T-helper 1 cell treated with Interleukin-12 subunit alpha and Interleukin-12 subunit beta and Interleukin-4 antibody, amounts not matched to agents 30 ng/mL and 1 ng/mL, for 36 hours (primary cell): ENCODE data around the gene APOM. TPM values are rescaled to one million over a fixed set of nuclear protein-coding genes. Genes with fewer than 3 reads are reported as not detected.

Experiments used
- intact Hi-C: fragments of 100-400 bp; cut with micrococcal nuclease; formaldehyde crosslinking; loops from one replicate; pipeline ENCODE4 v1.15.1; 2024
- total RNA-seq: library from RNA; stranded (reverse); gene quantifications from 2 replicates; pipeline ENCODE4 v1.2.3, GENCODE V29; 2022

APOM gene
- 1.9 and 2.0 TPM in 2 replicates for total RNA-seq

DNA sequence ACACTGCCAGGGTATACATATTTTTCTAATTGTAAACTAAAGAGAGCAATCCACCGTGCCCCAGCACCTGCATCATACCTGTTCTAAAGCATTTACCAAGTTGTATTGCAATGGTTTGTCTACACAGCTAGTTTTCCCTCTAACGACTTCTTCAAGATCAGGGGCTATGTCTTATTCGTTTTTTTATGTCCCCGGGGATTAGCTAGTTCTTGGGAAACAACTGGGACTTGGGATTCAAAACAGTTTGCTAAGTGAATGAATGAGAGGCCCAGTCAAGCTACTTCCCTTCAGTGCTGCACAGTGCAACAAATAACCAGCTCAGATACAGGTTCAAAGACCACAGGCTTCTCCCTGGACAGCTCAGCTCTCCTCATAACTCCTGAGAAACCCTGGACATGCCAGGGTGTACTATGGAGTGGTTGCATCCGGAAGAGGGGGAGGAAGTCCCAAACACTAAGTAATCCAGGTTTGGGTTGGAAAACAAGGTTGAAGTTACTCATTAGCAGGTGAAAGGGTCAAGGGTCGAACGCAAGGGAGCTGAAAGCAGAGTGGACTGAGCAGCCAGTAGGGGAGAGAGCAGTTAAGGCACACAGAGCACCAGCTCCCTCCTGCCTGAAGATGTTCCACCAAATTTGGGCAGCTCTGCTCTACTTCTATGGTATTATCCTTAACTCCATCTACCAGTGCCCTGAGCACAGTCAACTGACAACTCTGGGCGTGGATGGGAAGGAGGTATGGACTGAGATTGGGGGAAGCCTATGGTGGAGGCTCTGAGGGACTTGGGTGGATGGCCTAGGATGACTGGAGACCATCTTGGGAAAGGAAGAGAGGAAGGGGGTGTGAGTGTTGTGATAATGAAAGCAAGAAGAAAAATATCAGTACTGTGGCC is at the start of gene APOM:
TSS of gene APOM (plus strand) at position 546 of the 889 bp plus-strand sequence. CDS start at position 619, 73 bp downstream.
- intact Hi-C loops = no loop called here

DNA sequence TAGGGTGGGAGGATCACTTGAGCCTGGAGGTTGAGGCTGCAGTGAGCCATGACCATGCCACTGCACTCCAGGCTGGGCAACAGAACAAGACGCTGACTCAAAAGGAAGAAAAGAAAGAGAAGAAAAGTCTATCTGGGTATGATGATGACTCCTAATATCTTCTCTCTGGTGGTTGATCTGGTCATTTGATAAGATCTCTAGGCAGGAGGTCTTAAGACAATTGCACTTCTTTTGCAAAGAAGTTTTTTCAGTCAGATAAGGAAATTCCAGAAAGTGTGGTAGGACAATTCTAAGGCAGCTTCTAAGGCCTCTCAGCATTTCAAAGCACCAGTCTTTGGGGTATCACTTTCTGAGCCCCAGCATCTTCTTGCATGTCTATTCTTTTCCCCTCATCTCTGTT is 48.4 kb upstream of the APOM start:
- intact Hi-C loops = no loop called here

DNA sequence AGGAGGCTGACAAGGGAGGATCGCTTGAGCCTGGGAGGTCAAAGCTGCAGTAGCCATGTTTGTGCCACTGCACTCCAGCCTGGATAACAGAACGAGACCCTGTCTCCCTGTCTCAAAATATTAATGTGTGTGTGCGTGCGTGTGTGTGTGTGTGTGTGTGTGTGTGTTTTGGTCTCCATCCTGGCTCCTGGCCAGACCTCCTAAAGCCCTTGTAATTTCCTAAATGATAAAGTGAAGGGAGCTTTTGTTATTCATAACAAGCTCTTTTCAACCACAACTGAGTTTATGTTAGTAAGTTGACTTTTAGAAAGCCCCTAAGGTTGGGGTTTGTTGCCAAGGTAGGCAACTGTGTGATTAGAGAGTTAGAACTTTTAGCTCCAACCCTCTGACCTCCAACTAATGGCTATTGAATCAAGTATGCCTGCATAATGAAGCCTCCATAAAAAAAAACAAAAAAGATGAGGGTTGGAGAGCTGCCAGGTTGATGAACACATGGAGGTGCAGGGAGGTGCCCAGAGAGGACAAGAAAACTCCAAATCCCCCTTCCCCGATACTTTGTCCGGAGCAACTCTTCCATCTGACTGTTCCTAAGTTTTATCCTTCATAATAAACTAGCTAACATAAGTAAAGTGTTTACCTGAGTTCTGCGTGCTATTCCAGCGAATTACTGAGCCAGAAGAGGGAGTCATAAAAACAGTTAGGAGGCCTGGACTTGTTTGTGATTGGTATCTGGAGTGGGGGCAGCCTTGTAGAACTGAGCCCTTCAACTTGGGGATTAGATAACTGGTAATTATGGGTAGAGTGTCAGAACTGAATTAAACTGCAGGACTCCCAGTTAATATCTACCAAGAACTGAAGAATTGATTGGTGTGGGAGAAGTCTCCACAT is 45.9 kb upstream of the APOM start:
- intact Hi-C loops = no loop called here

DNA sequence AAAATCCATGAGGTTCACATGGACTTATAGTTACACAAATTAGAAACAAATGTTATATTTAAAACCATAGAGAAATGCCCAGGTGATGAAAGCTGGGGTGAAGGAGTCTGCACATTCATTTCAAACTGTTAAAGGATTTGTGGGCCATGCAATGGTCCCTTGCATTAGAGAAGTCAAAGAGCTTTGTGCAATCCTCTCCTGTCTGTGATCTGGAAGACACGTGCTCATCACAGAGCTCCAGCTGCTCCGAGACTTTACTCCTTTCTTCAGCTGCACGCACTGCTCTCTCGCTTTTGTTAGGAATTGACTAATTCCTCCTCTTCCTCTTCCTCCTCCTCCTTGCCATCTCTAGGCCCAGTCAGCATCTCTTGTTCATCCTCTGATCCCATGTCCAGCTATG is 44.7 kb upstream of the APOM start:
- intact Hi-C loops = no loop called here

DNA sequence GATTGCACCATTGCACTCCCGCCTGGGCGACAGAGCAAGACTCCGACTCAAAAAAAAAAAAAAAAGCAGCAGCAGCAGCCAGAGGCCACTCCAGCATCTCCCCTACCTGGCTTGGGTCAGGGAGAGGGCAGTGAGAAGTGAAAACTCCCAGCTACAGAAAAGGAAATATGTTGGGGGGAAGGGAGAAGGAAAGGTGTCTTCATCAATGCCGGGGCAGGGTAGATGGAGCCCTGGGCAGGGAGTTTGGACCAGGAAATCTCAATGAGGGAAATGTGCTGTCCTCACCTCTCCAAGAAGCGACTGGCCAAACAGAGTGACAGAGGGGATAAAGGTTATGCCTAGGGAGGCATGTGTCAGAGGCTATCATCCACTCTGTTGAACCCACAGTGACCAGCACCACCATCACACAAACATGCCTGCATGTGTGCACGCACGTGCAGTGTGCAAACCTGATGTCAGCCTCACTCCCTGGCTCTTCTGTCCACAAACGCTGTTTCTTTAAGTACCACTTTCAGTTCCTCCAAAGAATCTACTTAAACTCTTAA is 41.5 kb upstream of the APOM start:
- intact Hi-C loops = no loop called here

DNA sequence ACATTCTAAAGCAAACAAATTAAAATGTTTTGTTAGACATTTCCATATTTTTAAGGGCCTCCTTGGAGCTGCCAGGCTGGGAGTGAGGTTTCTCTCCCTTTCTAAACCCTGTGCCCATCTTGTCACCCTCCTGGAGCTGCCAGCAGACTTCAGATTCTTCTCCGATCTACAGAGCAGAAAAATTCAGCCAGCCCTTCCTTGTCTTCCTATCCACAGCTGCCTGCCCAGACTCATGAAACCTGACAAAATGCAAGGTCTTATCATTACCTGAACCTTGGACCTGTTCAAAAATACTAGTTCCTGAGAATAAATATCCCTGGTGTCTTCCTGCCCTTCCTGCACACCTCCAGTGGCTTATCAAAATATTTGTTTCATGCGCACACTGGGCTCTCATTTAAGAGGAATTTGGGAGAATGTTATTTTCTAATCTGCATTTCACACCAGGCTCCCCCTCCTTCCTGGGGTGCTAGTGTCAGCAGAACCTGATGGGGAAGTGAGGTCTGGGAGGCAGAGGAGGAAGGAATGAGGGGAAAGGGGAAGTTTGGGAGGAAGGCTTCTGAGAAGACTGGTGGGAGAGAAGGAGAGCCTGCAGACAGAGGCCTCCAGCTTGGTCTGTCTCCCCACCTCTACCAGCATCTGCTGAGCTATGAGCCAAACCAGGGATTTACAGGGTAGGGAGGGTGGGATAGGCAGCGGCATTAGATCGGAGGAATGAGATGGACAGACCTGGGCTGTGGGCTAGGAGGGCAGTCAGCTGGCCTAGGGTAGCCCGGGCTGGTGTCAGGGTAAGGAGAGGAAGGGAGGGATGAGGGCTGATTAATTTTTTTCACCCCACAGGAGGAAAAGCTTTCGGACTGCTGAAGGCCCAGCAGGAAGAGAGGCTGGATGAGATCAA is 40.8 kb upstream of the APOM start, which contains the start of gene AIF1:
TSS of gene AIF1 (plus strand) at position 551 of the 895 bp plus-strand sequence. CDS start at position 647, 96 bp downstream.
- intact Hi-C loops = no loop called here

DNA sequence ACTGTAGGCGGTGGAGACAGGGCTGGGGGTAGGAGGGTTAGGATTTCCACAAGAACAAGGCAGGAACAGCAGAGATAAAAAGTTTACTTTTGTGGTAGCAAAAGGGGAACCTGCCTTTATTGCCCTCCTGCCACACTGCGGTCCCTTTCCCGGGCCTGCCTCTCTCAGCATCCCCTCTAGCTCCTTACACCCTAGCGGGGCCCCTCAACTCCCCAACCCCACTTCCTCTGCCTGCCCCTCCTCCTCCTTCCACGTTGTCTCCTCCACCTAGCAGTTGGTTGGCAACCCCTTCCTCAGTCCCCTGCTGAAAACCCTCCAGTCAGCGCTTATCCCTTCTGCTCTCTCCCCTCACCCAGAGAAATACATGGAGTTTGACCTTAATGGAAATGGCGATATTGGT is 39.9 kb upstream of the APOM start:
- intact Hi-C loops = no loop called here

DNA sequence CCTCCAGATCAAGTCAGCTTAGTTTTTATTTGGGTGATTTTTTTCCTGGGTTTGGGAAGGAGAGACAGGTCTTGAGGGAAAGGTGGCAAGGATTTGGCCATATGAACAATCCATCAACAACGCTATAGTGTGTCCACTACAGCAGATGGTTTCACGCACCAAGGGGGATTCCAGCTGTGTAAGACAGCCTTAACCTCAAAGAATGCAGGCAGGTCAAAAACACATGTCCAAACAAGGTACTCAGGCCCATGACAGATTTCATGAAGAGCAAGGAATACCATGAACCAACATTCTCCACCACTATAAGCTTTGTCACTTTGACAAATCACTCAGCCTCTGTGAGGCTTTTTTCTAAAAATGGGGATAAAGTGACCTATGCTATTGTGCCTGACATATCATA is 38.7 kb upstream of the APOM start:
- intact Hi-C loops = no loop called here

DNA sequence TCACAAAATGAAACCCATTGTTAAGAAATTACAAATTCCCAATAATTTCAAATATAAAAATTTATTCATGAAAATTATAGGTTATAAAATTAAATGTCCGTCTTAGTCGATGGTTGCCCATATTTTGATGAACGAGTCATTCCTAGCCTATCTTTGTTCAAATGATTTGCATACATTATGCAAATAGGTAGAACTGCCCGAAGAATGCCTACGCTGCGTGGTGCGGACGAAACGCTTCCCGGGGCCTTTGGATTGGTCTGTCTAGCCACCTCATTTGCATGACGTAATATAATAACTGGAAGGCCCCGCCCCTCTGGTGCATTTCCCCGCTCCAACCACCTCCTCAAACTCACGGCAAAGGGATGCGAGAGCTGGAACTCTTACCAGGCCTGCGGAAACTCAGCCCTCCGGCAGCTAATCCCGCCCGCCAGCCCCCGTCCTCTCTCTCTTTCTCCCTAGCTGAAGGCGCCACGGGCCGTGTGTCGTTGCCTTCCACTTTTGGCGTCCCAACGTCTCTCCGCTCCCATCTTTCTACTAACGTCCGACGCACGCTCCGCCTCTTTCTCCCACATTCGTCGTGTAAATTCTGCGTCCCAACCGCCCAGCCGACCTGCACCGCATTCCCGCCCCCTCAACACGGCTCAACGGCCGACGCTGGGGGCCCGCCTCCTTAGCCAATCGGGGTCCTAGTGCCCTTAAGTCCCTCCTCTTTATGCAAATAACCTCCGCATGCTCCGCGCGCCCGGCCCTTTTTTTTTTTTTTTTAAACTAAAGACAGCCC is 35.7 kb upstream of the APOM start:
- intact Hi-C loops = loop anchor here (1.0 to 5.0 kb wide), 21 partner anchors 32 to 900 kb away; partner anchors contain the start of genes ABHD16A, ATF6B, BAG6 and CCHCR1

DNA sequence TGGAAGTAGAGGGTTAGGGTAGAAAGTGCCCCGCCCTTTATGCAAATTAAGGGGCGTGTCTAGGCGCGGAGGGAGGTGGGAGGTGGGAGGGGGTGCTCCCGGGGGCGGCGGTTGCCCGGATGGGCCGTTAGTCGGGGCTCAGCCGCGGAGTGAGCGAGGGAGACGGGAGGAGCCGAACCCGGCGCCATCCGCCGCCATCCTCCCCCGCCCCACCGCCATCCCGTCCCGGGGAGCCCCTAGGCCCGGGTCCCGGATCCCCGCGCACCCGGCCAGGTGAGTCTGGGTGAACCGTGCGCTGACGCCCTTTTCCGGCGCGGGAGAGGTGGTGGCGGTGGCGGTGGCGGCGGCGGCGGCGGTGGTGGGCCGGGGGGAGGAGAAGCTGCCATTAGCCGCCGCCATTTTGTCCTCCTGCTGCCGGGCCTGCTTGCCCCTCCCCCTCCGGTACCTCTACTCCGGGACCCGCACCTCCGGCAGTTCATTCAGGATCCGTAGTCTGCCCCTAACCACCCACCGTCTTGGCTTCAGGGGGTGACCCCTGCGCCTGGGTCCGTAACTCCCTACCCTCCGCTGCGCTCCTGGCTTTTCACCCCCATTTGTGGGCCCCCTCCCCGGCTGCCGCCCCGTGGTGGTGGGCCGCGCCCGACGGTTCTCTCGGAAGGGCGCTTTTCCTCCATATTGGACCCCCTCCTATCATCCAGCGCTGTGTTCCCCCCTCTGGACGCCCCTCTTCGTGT is 34.9 kb upstream of the APOM start, which contains the start of gene PRRC2A:
TSS of gene PRRC2A (plus strand) at position 130 of the 734 bp plus-strand sequence. CDS start 2,075 bp downstream, outside the sequence.
- intact Hi-C loops = loop anchor here (1.0 to 5.0 kb wide), 21 partner anchors 32 to 900 kb away; partner anchors contain the start of genes ABHD16A, ATF6B, BAG6 and CCHCR1

DNA sequence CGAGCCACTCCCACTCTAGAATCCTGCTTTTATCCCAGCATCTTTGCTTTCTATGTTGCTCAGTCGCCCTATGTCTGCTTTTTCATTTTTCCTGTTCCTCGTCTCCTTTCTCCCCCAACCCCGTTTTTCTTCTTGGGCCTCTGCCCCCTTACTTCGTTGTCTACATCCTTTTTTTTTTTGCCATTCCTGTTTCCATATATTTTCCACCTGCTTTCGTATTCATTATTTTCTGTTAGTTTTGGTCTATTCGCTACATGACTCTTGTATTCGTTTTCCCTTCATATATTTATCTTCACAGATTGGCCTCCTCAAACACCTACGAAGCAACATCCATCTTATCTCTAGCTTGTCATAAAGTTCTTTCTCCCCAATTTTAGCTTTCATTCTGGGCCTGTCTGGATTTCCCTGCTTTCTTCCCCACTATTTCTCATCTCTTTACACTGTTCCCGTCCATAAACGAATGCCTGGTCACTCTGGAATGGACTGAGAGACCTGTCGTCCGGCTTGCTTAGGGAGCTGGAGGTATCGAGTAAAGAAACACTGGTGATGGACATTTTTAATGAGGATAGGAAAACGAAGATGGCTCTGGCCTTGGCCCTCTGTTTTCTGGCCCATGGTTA is 34.3 kb upstream of the APOM start:
- intact Hi-C loops = loop anchor here (2.0 to 5.0 kb wide), 4 partner anchors 41 to 464 kb away; partner anchors contain the start of genes CCHCR1, HSPA1B, NELFE and SKIC2

DNA sequence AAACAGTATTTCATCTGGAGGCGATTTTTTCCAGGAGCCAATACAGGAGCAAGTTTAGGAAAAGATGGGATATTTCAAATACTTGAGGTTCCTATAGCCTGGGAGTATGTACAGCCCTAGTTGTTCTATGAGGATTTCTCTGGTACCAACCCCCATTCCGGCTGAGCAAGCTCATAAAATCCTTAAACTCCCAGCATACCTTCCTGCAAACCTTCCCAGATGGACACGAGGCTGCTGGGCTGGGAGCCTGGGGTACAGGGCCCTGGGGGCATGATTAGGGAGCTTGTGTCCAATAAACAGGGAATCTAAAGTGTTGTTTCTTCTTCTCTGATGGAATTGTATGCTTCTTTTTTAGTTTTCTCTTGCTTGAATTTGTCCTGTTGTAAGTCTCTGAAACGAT is 33.7 kb upstream of the APOM start:
- intact Hi-C loops = loop anchor here (2.0 to 5.0 kb wide), 4 partner anchors 41 to 465 kb away; partner anchors contain the start of genes CCHCR1, HSPA1B, NELFE and SKIC2

DNA sequence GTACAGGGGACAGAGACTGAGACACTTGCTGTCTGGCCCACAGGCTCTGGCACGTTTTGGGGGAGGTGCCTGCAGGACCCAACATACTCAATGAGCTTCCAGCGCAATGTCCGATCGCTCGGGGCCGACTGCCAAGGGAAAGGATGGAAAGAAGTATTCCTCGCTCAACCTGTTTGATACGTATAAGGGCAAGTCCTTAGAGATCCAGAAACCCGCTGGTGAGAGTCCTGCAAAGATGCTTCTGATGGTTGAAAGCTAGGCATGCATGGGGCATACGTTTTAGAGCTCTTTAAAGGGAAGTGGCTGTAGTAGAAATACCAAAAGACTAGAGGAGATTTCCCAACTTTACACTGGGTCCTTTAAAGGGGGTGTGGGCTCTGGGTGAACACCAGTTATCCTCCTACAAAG is 33.0 kb upstream of the APOM start:
- intact Hi-C loops = loop anchor here (5.0 kb wide), 1 partner anchor 465 kb away; the partner anchor contains the start of genes CCHCR1 and TCF19

DNA sequence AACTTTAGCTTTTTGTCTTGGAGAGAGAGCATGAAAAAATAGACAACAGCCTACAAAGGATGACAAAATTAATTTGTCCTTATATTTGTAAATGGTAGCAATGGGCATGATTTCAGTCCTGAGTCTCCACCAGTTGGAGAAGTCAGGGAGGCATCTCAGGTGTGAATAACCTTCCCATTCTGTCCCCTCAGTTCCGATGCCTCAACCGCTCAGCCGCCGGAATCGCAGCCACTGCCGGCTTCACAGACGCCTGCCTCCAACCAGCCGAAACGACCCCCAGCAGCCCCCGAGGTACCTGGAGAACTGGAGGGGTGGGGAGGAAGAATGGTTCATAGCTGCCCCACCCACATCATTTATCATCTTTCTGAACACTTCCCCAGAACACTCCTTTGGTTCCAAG is 31.6 kb upstream of the APOM start:
- intact Hi-C loops = loop anchor here (5.0 kb wide), 1 partner anchor 467 kb away; the partner anchor contains the start of genes CCHCR1 and TCF19

DNA sequence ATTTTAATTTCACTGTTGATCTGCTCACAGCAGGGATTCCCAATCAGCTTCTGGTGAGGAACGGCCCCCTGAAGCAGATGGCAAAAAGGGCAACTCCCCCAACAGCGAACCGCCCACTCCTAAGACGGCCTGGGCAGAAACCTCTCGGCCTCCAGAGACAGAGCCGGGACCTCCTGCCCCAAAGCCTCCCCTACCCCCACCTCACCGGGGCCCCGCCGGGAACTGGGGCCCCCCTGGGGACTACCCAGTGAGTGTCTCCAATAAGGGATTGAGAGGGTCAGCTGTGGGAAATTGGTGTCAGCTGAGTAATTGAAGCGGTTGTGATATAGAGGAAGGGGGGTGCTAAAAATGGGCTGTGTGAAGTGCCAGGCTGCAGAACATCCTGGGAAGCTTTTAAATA is 28.7 kb upstream of the APOM start:
- intact Hi-C loops = no loop called here

DNA sequence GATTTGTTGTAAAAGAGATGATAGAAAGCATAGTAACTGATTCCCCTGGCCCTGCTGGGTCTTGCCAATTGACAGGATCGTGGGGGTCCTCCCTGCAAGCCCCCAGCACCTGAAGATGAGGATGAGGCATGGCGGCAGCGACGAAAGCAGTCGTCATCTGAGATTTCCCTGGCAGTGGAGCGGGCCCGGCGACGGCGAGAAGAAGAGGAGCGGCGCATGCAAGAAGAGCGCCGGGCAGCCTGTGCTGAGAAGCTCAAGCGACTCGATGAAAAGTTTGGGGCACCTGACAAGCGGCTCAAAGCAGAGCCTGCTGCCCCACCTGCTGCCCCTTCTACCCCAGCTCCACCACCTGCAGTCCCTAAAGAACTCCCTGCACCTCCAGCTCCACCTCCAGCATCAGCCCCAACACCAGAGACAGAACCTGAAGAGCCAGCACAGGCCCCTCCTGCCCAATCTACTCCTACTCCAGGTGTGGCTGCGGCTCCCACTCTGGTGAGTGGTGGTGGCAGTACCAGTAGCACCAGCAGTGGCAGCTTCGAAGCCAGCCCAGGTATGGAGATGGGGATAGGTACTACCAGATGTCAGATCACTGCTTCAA is 27.9 kb upstream of the APOM start:
- intact Hi-C loops = no loop called here

DNA sequence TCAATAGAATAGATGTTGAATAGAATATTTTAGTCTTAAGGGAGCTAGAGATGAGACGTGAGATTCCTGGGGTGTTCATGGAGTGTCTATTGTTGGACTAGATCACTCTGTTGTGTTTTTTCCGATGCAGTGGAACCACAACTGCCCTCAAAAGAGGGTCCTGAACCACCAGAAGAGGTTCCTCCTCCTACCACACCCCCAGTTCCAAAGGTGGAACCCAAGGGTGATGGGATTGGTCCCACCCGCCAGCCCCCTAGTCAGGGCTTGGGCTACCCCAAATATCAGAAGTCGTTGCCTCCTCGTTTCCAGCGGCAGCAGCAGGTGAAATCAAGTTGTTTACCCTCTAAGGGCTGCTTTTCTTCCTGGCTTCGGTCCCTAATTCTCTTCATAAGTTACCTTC is 26.7 kb upstream of the APOM start:
- intact Hi-C loops = no loop called here
